Stimulated activated CD4-positive, alpha-beta T cell treated with anti-CD3 and anti-CD28 coated beads, TNF-alpha, amount 100 ng/mL, for 4 hours (primary cell): ENCODE results near the gene HOTAIR.

Source experiments
- DNase-seq, 3 experiments: peaks; one replicate each; pipeline ENCODE4 v3.0.0-alpha.2; 2020; ENCODE audit warnings: low read depth in 3 of 3

HOTAIR gene

DNA sequence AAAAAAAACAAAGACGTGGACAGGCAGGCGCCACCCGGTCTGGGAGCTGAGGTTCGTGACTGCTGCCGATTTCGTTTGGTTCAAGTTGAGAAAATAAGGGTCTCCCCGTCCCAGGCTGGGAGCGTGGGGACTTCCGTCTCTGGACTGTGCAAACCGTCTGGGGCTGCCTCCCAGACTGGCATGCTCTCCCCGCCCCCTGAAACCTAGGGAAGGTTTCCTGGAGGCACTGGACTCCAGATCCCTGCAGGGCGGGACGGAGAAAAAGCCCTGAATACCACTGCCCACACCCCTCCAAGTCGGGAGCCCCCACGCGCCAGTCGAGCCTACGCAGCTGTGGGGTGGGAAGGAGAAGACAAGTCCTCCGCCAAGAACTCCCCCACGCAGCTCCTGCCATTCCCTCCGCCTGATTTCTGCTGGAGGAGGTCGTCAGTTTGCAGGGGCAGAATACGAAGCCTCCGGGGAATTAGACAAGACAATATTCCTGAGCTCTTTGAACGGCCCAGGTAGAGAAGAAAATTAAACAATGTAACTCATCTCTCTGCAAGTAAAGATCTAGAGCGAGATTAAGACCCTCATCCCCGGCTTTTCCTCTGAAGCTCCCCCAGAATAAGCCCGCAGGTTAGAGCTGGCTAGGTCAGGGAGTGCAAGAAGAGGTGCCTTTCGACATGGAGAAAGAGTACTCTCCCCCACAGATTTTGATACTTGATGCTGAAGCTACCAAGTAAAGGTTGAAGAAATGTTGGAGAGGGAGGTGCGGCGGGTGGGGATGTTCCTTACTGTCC lies 46.5 kb downstream of the HOTAIR start:
- DNase-seq: no peak

- no peak for DNase-seq
These were observed 47.3 kb downstream of the HOTAIR start for GRCh38 chr12:53927220-53928029.

GRCh38 chr12:53924521-53925405 lies 50.0 kb downstream of the HOTAIR start:
- DNase-seq: no peak

DNA sequence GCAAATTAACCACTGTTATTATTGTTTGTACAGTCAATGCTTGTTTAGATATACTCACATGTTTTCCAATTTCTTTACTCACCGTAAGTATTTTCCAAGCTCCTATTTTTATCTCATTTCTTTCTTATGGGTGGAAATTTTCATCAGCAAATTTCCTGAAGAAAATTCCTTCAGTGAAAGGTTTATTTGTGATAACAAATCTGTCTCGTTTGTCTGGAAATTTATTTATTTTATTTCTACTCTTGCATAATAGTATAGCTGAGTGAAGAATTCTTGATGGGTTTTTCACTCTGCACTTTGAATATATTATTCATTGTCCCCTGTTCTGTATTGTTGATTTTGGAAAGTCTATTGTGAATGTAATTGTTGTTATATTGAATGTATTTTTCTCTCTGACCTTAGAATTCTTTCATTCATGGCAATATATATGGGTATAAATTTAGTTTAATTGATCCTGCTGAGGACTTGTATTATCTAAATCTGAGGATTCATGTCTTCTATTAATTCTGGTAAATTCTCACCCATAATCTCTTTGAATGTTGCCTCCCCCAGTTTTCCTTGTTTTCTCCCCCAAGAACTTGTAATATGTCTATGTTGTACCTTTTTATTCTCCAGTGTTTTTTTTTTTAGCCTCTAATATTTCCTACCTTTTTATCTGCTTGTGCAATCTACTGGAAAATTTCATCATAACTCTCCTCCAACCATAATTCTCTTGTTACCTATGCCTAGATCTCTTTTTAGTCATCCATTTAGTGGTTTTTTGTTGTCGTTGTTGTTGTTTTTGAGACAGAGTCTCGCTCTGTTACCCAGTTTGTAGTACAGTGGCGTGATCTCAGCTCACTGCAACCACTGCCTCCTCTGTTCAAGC lies 57.7 kb downstream of the HOTAIR start:
- DNase-seq: no peak
